ENCODE data around the gene OR10G2. TPM values are rescaled to one million over a fixed set of nuclear protein-coding genes. Genes with fewer than 3 reads are reported as not detected.

The OR10G2 gene
- total RNA-seq, 1 experiment from 2014 or later = not detected

- ChIA-PET POLR2A (no interaction called here), CTCF (no interaction called here)
- Mint-ChIP-seq H3K9me3 (peaks cover 7% of the 10 kb centered on the region), H3K27me3 (ENCODE audit: low read depth) (no peaks in the 10 kb centered on the region), H3K36me3 (no peaks in the 10 kb centered on the region), H3K4me3 (no peak overlapping the region), H3K27ac (no peak overlapping the region), H3K4me1 (no peaks in the 10 kb centered on the region)
- no peak for DNase-seq (ENCODE audit: low spot score)
- ATAC-seq = no peak
- TF ChIP-seq ZNF263 (CRISPR knock-in tag; IDR thresholded peaks at IDR 0.05; ENCODE audit: low read depth) (no peak), ZNF396 (CRISPR knock-in tag; IDR thresholded peaks at IDR 0.05; ENCODE audit: borderline replicate concordance) (no peak), ZNF121 (CRISPR knock-in tag; IDR thresholded peaks at IDR 0.05) (no peak), IRF2 (CRISPR knock-in tag; IDR thresholded peaks at IDR 0.05; ENCODE audit: borderline replicate concordance, low read depth) (no peak), CTCF (IDR thresholded peaks at IDR 0.05) (no peak), JAZF1 (CRISPR knock-in tag; IDR thresholded peaks at IDR 0.05) (no peak), KAT7 (CRISPR knock-in tag; IDR thresholded peaks at IDR 0.05; ENCODE audit: borderline replicate concordance) (no peak), CREB1 (CRISPR knock-in tag; IDR thresholded peaks at IDR 0.05) (no peak), MXD4 (CRISPR knock-in tag; IDR thresholded peaks at IDR 0.05; ENCODE audit: borderline replicate concordance) (no peak), RORB (CRISPR knock-in tag; IDR thresholded peaks at IDR 0.05) (no peak), EMX1 (CRISPR knock-in tag; IDR thresholded peaks at IDR 0.05) (no peak), CDX4 (CRISPR knock-in tag; IDR thresholded peaks at IDR 0.05; ENCODE audit: borderline replicate concordance) (no peak)
- TF ChIP-seq, protein P1, sequence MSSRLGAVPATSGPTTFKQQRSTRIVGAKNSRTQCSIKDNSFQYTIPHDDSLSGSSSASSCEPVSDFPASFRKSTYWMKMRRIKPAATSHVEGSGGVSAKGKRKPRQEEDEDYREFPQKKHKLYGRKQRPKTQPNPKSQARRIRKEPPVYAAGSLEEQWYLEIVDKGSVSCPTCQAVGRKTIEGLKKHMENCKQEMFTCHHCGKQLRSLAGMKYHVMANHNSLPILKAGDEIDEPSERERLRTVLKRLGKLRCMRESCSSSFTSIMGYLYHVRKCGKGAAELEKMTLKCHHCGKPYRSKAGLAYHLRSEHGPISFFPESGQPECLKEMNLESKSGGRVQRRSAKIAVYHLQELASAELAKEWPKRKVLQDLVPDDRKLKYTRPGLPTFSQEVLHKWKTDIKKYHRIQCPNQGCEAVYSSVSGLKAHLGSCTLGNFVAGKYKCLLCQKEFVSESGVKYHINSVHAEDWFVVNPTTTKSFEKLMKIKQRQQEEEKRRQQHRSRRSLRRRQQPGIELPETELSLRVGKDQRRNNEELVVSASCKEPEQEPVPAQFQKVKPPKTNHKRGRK (CRISPR knock-in tag; IDR thresholded peaks at IDR 0.05; ENCODE audit: borderline replicate concordance) = no peak
- TF ChIP-seq, protein P2, sequence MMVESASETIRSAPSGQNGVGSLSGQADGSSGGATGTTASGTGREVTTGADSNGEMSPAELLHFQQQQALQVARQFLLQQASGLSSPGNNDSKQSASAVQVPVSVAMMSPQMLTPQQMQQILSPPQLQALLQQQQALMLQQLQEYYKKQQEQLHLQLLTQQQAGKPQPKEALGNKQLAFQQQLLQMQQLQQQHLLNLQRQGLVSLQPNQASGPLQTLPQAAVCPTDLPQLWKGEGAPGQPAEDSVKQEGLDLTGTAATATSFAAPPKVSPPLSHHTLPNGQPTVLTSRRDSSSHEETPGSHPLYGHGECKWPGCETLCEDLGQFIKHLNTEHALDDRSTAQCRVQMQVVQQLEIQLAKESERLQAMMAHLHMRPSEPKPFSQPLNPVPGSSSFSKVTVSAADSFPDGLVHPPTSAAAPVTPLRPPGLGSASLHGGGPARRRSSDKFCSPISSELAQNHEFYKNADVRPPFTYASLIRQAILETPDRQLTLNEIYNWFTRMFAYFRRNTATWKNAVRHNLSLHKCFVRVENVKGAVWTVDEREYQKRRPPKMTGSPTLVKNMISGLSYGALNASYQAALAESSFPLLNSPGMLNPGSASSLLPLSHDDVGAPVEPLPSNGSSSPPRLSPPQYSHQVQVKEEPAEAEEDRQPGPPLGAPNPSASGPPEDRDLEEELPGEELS (CRISPR knock-in tag; IDR thresholded peaks at IDR 0.05) = no peak
- TF ChIP-seq, protein P3, sequence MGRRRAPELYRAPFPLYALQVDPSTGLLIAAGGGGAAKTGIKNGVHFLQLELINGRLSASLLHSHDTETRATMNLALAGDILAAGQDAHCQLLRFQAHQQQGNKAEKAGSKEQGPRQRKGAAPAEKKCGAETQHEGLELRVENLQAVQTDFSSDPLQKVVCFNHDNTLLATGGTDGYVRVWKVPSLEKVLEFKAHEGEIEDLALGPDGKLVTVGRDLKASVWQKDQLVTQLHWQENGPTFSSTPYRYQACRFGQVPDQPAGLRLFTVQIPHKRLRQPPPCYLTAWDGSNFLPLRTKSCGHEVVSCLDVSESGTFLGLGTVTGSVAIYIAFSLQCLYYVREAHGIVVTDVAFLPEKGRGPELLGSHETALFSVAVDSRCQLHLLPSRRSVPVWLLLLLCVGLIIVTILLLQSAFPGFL (CRISPR knock-in tag; IDR thresholded peaks at IDR 0.05; ENCODE audit: borderline replicate concordance) = no peak
- TF ChIP-seq, protein P4, sequence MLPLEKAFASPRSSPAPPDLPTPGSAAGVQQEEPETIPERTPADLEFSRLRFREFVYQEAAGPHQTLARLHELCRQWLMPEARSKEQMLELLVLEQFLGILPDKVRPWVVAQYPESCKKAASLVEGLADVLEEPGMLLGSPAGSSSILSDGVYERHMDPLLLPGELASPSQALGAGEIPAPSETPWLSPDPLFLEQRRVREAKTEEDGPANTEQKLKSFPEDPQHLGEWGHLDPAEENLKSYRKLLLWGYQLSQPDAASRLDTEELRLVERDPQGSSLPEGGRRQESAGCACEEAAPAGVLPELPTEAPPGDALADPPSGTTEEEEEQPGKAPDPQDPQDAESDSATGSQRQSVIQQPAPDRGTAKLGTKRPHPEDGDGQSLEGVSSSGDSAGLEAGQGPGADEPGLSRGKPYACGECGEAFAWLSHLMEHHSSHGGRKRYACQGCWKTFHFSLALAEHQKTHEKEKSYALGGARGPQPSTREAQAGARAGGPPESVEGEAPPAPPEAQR (CRISPR knock-in tag; IDR thresholded peaks at IDR 0.05) = no peak
- TF ChIP-seq, protein P5, sequence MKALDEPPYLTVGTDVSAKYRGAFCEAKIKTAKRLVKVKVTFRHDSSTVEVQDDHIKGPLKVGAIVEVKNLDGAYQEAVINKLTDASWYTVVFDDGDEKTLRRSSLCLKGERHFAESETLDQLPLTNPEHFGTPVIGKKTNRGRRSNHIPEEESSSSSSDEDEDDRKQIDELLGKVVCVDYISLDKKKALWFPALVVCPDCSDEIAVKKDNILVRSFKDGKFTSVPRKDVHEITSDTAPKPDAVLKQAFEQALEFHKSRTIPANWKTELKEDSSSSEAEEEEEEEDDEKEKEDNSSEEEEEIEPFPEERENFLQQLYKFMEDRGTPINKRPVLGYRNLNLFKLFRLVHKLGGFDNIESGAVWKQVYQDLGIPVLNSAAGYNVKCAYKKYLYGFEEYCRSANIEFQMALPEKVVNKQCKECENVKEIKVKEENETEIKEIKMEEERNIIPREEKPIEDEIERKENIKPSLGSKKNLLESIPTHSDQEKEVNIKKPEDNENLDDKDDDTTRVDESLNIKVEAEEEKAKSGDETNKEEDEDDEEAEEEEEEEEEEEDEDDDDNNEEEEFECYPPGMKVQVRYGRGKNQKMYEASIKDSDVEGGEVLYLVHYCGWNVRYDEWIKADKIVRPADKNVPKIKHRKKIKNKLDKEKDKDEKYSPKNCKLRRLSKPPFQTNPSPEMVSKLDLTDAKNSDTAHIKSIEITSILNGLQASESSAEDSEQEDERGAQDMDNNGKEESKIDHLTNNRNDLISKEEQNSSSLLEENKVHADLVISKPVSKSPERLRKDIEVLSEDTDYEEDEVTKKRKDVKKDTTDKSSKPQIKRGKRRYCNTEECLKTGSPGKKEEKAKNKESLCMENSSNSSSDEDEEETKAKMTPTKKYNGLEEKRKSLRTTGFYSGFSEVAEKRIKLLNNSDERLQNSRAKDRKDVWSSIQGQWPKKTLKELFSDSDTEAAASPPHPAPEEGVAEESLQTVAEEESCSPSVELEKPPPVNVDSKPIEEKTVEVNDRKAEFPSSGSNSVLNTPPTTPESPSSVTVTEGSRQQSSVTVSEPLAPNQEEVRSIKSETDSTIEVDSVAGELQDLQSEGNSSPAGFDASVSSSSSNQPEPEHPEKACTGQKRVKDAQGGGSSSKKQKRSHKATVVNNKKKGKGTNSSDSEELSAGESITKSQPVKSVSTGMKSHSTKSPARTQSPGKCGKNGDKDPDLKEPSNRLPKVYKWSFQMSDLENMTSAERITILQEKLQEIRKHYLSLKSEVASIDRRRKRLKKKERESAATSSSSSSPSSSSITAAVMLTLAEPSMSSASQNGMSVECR (CRISPR knock-in tag; IDR thresholded peaks at IDR 0.05; ENCODE audit: borderline replicate concordance) = no peak
- TF ChIP-seq, protein P6, sequence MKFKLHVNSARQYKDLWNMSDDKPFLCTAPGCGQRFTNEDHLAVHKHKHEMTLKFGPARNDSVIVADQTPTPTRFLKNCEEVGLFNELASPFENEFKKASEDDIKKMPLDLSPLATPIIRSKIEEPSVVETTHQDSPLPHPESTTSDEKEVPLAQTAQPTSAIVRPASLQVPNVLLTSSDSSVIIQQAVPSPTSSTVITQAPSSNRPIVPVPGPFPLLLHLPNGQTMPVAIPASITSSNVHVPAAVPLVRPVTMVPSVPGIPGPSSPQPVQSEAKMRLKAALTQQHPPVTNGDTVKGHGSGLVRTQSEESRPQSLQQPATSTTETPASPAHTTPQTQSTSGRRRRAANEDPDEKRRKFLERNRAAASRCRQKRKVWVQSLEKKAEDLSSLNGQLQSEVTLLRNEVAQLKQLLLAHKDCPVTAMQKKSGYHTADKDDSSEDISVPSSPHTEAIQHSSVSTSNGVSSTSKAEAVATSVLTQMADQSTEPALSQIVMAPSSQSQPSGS (CRISPR knock-in tag; IDR thresholded peaks at IDR 0.05; ENCODE audit: borderline replicate concordance, low read depth) = no peak
- TF ChIP-seq, protein P7, sequence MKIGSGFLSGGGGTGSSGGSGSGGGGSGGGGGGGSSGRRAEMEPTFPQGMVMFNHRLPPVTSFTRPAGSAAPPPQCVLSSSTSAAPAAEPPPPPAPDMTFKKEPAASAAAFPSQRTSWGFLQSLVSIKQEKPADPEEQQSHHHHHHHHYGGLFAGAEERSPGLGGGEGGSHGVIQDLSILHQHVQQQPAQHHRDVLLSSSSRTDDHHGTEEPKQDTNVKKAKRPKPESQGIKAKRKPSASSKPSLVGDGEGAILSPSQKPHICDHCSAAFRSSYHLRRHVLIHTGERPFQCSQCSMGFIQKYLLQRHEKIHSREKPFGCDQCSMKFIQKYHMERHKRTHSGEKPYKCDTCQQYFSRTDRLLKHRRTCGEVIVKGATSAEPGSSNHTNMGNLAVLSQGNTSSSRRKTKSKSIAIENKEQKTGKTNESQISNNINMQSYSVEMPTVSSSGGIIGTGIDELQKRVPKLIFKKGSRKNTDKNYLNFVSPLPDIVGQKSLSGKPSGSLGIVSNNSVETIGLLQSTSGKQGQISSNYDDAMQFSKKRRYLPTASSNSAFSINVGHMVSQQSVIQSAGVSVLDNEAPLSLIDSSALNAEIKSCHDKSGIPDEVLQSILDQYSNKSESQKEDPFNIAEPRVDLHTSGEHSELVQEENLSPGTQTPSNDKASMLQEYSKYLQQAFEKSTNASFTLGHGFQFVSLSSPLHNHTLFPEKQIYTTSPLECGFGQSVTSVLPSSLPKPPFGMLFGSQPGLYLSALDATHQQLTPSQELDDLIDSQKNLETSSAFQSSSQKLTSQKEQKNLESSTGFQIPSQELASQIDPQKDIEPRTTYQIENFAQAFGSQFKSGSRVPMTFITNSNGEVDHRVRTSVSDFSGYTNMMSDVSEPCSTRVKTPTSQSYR (CRISPR knock-in tag; IDR thresholded peaks at IDR 0.05) = no peak
These were observed 3.7 kb downstream of the OR10G2 start for GRCh38 chr14:21631084-21631483.

Measured in WTC11 (cell line).